MCF 10A (cell line): Measurements from ENCODE around the gene TSSK3. TPM values are rescaled to one million over a fixed set of nuclear protein-coding genes. Genes with fewer than 3 reads are reported as not detected.
A peak's percentile ranks its signal among the peaks of the same experiment; 100 is the strongest.

Experiments
- BruUV-seq: library from RNA; stranded (reverse); fragments of 400-500 nt; replicated peaks from 2 replicates; lab custom pipeline; 2021; lab: Mats Ljungman, UMichigan
- CTCF ChIA-PET: fragments of 300-600 bp; sonication (Branson Sonifier 250); formaldehyde crosslinking; extraction: SDS; loops from one replicate; lab custom pipeline; 2021; ENCODE audit warnings: antibody characterized with exemption, inconsistent platforms; lab: Yijun Ruan, JAX
- POLR2A ChIA-PET: fragments of 300-600, 350-650 bp; sonication (Branson Sonifier 250); formaldehyde crosslinking; extraction: SDS; loops from one replicate; lab custom pipeline; 2020; ENCODE audit warnings: antibody characterized with exemption, inconsistent platforms; lab: Yijun Ruan, JAX
- DNase-seq: peaks from one replicate; pipeline ENCODE4 v3.0.0-alpha.2; 2018; ENCODE audit not compliant: unreplicated experiment
- H3K27ac Mint-ChIP-seq: one replicate; pipeline ENCODE4 v1.8.0; 2022; ENCODE audit warnings: mild to moderate bottlenecking, low read depth, mixed read lengths; ENCODE audit not compliant: unreplicated experiment
- H3K27me3 Mint-ChIP-seq: one replicate; pipeline ENCODE4 v1.8.0; 2022; ENCODE audit warnings: mixed read lengths; ENCODE audit not compliant: insufficient read depth, unreplicated experiment
- H3K36me3 Mint-ChIP-seq: one replicate; pipeline ENCODE4 v1.8.0; 2022; ENCODE audit warnings: mild to moderate bottlenecking, moderate library complexity, mixed read lengths; ENCODE audit not compliant: insufficient read depth, unreplicated experiment
- H3K4me1 Mint-ChIP-seq: one replicate; pipeline ENCODE4 v1.8.0; 2022; ENCODE audit warnings: mixed read lengths; ENCODE audit not compliant: insufficient read depth, unreplicated experiment
- H3K4me3 Mint-ChIP-seq: one replicate; pipeline ENCODE4 v1.8.0; 2022; ENCODE audit warnings: mild to moderate bottlenecking, moderate library complexity, mixed read lengths; ENCODE audit not compliant: unreplicated experiment
- H3K9me3 Mint-ChIP-seq: one replicate; pipeline ENCODE4 v1.8.0; 2022; ENCODE audit warnings: mixed read lengths; ENCODE audit not compliant: unreplicated experiment
- CTCF ChIP-seq: fragments of 200-600 bp; IDR thresholded peaks from one replicate; pipeline ENCODE4 v1.8.0; 2022; ENCODE audit warnings: antibody characterized with exemption, mild to moderate bottlenecking; ENCODE audit not compliant: unreplicated experiment
- intact Hi-C: fragments of 100-400 bp; cut with micrococcal nuclease; formaldehyde crosslinking; loops from 2 replicates; pipeline ENCODE4 v1.14.1; 2022
- total RNA-seq: library from RNA; stranded (reverse); gene quantifications from 2 replicates; pipeline ENCODE4 v1.2.3, GENCODE V29; 2022

TSSK3 gene
- total RNA-seq, 1 experiment from 2014 or later, result 2.0 TPM

- H3K36me3 Mint-ChIP-seq, result peaks cover 17% of the 10 kb centered on the region
- peaks cover 11% of the 10 kb centered on the region for H3K4me1 Mint-ChIP-seq
- intact Hi-C loops, result loop anchor here (2.0 kb wide), 1 partner anchor 129 kb away; the partner anchor contains the start of genes EIF3I and TMEM234
- ChIA-PET POLR2A (interaction anchor here (0.6 to 1.4 kb wide), 7 partner anchors 8 to 300 kb away, joined by 3 to 5 read pairs (median 3); partner anchors contain the start of gene IQCC), CTCF (interaction anchor here (0.6 to 1.4 kb wide), 4 partner anchors 8 to 136 kb away, joined by 3 to 8 read pairs (median 3); no protein-coding TSS in a partner anchor)
- TF ChIP-seq CTCF, result no peak
- no peaks in the 10 kb centered on the region for H3K27me3 Mint-ChIP-seq
- no TSS peak for BruUV-seq
- peak overlapping the region; percentile 94 for H3K27ac Mint-ChIP-seq
- peak; percentile 95 for DNase-seq
- H3K9me3 Mint-ChIP-seq, result no peaks in the 10 kb centered on the region
- H3K4me3 Mint-ChIP-seq, result peak overlapping the region; percentile 82
These were observed 10.7 kb upstream of the TSSK3 start for GRCh38 chr1:32351399-32352238.

DNA sequence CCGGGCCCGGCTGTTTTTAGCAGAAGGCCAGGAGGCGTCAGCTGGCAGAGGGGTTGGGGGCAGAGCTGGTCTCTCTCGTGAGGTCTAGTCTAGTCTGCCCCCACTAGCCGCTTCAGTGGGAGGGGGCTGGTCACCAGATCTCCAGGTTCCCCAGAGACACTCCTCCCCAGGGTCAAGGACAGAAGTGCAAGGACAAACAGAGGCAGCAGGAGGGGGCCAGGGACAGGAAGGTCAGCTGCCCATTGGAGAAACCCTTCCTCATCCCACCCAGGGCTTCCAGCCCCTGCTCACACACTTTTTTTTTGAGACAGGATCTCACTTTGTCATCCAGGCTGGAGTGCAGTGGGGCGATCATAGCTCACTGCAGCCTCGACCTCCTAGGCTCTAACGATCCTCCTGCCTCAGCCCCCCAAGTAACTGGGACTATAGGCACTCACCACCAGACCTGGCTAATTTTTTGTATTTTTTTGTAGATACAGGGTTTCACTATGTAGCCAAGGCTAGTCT is 10.0 kb upstream of the TSSK3 start:
- Mint-ChIP-seq H3K4me3 (peak overlapping the region; percentile 82), H3K27ac (peak overlapping the region; percentile 94), H3K27me3 (no peaks in the 10 kb centered on the region), H3K36me3 (peaks cover 20% of the 10 kb centered on the region), H3K9me3 (no peaks in the 10 kb centered on the region), H3K4me1 (peaks cover 11% of the 10 kb centered on the region)
- intact Hi-C loops, result no loop called here
- no peak for TF ChIP-seq CTCF
- POLR2A ChIA-PET, result interaction anchor here (0.7 to 1.8 kb wide), 6 partner anchors 8 to 300 kb away, joined by 3 to 6 read pairs (median 3); partner anchors contain the start of genes IQCC and TXLNA
- DNase-seq, result no peak
- CTCF ChIA-PET, result interaction anchor here (0.7 to 1.4 kb wide), 4 partner anchors 22 to 664 kb away, joined by 3 to 8 read pairs (median 4); no protein-coding TSS in a partner anchor
- TSS peak; percentile 39 for BruUV-seq

DNA sequence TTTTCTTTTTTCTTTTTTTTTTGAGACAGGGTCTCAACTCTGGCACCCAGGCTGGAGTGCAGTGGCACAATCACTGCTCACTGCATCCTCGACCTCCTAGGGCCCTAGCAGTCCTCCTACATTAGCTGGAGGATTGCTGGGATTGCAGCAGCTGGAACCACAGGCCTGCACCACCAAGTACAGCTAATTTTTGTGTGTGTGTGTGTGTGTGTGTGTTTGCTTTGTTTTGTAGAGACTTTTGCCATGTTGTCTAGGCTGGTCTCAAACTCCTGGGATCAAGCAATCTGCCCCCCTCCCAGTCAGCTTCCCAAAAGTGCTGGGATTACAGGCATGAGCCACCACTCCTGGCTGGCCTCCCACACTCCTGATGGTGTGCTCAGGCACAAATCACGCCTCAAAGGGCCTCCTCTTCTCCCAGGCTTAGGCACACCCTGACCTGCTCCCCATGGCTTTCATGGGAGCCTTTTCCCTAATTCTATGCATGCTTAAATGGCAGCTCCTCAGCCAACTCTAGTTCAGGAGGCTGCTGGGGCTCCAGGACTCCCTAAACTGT is 9.4 kb upstream of the TSSK3 start:
- peaks cover 11% of the 10 kb centered on the region for H3K4me1 Mint-ChIP-seq
- ChIA-PET CTCF (interaction anchor here (0.7 to 1.4 kb wide), 2 partner anchors 137 to 664 kb away, joined by 4 to 8 read pairs; no protein-coding TSS in a partner anchor), POLR2A (interaction anchor here (1.1 to 1.8 kb wide), 4 partner anchors 8 to 299 kb away, joined by 3 to 6 read pairs (median 4); partner anchors contain the start of gene TXLNA)
- TF ChIP-seq CTCF, result no peak
- H3K9me3 Mint-ChIP-seq, result no peaks in the 10 kb centered on the region
- H3K27ac Mint-ChIP-seq, result peak overlapping the region; percentile 94
- BruUV-seq, result no TSS peak
- H3K36me3 Mint-ChIP-seq, result peaks cover 20% of the 10 kb centered on the region
- intact Hi-C loops, result no loop called here
- H3K4me3 Mint-ChIP-seq, result peak overlapping the region; percentile 82
- no peak for DNase-seq
- no peaks in the 10 kb centered on the region for H3K27me3 Mint-ChIP-seq
